ENCODE results near the gene TBX2.
A peak's percentile ranks its signal among the peaks of the same experiment; 100 is the strongest.

Gene TBX2

DNA sequence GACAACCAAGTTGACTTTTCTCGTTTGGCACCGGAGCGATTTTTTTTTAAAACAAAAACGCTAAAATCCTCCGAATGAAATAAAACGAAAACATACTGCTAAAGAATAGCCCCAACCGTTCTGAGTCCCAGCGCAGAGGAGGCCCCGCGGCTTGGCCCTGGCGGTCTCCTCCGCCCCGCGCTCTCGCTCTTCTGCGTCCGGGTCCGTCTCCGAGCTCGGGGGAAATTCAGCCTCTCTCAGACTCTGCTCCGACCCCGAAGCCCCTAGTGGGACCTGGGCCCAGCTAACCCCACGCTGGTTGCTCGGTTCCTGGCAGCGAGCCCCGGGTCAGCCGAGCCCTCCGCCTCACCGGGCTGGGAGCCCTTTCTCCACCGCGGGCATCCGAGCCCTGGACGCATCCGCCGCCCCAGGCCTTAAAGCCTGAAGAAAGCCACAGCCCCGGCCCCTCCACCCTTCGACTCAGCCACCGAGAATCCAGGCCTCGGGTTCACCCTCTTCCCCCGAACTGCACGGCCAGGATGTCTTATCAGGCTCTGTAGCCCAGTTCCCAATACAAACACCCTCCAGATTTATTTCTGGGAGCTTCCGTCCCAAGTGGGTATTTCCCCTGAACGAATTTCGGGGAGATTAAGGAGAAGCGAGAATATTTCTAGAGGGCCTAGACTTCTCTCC, 1.2 kb downstream of the TBX2 start:
- peak; percentile 45 for DNase-seq (ENCODE audit: low read depth)
- TF ChIP-seq, protein P1, sequence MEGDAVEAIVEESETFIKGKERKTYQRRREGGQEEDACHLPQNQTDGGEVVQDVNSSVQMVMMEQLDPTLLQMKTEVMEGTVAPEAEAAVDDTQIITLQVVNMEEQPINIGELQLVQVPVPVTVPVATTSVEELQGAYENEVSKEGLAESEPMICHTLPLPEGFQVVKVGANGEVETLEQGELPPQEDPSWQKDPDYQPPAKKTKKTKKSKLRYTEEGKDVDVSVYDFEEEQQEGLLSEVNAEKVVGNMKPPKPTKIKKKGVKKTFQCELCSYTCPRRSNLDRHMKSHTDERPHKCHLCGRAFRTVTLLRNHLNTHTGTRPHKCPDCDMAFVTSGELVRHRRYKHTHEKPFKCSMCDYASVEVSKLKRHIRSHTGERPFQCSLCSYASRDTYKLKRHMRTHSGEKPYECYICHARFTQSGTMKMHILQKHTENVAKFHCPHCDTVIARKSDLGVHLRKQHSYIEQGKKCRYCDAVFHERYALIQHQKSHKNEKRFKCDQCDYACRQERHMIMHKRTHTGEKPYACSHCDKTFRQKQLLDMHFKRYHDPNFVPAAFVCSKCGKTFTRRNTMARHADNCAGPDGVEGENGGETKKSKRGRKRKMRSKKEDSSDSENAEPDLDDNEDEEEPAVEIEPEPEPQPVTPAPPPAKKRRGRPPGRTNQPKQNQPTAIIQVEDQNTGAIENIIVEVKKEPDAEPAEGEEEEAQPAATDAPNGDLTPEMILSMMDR (conservative IDR thresholded peaks at IDR 0.05; ENCODE audit: low read depth, low read length): no peak
- H3K4me3 ChIP-seq (ENCODE audit: low read depth, low read length): peak overlapping the region; percentile 72

DNA sequence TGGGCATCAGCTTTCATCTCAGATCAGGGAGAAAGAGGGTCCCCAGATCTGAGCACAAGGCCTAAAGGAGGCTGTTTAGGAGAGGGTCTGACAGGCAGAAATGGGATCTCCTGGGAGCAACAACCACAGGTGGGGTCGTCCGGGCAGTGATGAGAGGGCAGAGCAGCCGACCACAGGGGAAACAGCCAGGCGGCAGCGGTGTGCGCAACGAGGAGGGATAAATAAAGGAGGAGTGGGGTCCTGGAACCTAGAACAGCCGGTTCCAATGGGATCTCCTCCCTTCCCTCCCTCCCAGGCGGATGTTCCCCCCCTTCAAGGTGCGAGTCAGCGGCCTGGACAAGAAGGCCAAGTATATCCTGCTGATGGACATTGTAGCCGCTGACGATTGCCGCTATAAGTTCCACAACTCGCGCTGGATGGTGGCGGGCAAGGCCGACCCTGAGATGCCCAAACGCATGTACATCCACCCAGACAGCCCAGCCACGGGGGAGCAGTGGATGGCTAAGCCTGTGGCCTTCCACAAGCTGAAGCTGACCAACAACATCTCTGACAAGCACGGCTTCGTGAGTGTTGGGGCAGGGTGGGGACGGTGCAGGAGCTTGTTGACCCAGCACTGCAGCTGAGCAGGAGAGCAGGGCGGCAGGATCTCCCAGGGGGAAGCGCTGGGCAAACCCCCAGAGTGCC, 1.9 kb downstream of the TBX2 start:
- H3K4me3 ChIP-seq (ENCODE audit: low read depth, low read length): peak overlapping the region; percentile 72
- TF ChIP-seq, protein P1 (conservative IDR thresholded peaks at IDR 0.05; ENCODE audit: low read depth, low read length): no peak
- no peak for DNase-seq (ENCODE audit: low read depth)

DNA sequence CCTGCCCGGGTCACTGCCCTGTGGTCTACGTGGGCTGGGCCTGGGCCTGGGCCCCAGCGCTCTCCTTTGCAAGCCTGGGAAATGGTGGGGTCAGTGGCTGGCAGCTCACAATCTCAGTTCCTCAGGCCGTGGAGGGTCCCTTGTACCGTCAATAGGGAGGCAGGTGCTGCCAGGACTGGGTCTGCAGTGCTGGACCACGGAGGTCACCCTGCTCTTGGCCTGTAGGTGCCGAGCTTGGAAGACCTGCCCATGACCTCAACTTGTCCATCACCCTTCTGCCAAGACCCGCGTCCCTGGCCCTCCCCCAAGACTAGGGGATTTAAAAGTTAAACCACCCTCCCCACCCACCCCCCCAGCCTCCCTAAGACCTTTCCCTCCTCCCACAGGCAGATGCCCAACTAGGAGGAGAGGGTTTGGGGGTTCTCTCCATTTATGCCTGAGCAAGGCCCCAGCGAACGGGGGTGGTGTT, 2.5 kb downstream of the TBX2 start:
- peak overlapping the region; percentile 72 for H3K4me3 ChIP-seq (ENCODE audit: low read depth, low read length)
- DNase-seq (ENCODE audit: low read depth): no peak

DNA sequence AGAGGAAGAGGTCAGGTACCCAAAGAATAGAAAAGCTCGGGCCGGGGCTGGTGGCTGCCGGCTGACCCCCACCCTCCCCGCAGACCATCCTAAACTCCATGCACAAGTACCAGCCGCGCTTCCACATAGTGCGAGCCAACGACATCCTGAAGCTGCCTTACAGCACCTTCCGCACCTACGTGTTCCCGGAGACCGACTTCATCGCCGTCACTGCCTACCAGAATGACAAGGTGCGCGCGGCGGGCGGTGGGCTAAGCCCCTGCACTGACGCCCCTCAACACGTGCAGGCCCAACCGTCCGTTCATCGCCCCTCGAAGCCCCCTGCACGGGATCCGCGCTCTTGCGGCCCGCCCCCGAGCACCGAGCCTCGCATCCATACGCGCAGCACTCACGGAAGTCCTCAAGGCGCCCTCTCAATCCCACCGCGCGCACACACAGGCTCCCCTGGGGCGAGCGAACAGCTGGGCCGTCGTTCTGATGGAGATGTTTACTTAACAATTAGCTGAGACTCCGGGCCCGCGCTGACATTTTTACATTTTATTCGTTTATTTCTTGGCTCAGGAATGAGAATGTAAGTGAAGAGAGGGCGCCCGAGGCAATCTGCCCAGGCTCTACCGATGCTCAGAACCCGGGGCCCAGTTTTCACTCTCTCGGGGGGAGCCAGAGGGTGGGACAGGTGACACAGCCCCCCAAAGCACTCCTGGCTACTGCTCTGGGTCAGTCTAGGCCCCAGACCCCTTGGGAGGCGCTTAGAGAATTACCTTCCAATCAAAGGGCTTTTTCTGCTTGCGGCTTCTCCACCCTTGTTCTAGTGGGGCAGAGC, 3.5 kb downstream of the TBX2 start:
- H3K4me3 ChIP-seq (ENCODE audit: low read depth, low read length): no peak overlapping the region
- peak; percentile 41 for DNase-seq (ENCODE audit: low read depth)
- TF ChIP-seq, protein P1 (conservative IDR thresholded peaks at IDR 0.05; ENCODE audit: low read depth, low read length): no peak

More for the DNA sequence above, 2.5 kb downstream of the TBX2 start:
- TF ChIP-seq, protein P1 (conservative IDR thresholded peaks at IDR 0.05; ENCODE audit: low read depth, low read length): no peak

DNA sequence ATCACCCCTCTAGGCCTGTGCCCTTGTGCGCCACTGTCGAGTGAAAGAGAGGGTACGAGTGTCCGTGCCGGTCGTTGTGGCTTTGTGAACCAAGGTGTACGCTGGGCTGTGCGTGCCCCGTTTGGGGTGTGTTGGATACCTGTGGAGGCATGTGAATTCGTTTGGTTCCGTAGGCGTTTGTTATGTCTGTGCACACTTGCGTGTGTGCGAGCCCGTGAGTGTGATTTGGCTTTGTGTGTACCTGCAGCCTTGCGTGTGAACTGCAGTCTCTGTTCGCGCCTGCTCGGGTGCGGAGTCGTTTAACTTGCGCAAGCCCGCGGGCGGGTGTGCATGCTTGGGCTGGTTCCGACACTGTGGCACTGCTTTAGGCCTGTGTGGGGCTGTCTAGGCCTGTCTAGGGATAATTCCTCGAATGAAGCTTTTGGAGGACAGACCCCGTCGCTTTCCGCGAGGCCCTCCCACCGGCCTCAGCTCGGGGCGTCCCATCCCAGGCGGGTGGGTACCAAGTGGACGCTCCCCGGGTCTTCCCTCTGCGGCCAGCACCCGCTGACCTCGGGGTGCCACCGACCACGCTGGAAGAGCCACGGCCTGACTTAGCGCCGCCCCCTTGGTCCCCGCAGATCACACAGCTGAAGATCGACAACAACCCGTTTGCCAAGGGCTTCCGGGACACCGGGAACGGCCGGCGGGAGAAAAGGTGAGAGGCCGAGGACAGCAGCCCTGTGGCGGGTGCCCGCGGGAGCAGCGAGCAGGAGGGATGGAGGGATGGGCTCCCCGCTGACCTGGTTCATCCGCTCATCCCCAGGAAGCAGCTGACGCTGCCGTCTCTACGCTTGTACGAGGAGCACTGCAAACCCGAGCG, 4.4 kb downstream of the TBX2 start:
- no peak for DNase-seq (ENCODE audit: low read depth)
- TF ChIP-seq, protein P1 (conservative IDR thresholded peaks at IDR 0.05; ENCODE audit: low read depth, low read length): no peak
- no peak overlapping the region for H3K4me3 ChIP-seq (ENCODE audit: low read depth, low read length)

DNA sequence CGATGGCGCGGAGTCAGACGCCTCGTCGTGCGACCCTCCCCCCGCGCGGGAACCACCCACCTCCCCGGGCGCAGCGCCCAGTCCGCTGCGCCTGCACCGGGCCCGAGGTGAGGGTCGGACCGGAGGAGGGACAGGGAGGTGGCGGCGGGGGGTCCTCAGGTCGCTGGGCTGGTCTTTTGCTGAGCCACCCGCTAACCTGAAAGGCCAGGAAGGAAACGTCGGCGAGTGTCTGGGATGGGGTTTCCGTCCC, 4.9 kb downstream of the TBX2 start:
- H3K4me3 ChIP-seq (ENCODE audit: low read depth, low read length): no peak overlapping the region
- TF ChIP-seq, protein P1 (conservative IDR thresholded peaks at IDR 0.05; ENCODE audit: low read depth, low read length): no peak
- DNase-seq (ENCODE audit: low read depth): no peak

All from choroid plexus epithelial cell (primary cell).